Stimulated activated CD4-positive, alpha-beta T cell treated with anti-CD3 and anti-CD28 coated beads, Interleukin-2, amount 100 ng/mL, for 24 hours (primary cell): ENCODE measurements around the gene CCDC85C.

ENCODE experiments used
- DNase-seq, 2 donors: peaks; one replicate each; pipeline ENCODE4 v3.0.0-alpha.2; 2020

The CCDC85C gene

GRCh38 chr14:99570544-99571302 is 33.3 kb downstream of the CCDC85C start:
- no peak for DNase-seq

- no peak for DNase-seq
These were observed 34.1 kb downstream of the CCDC85C start for GRCh38 chr14:99569725-99570543.

- no peak for DNase-seq
These were observed 35.1 kb downstream of the CCDC85C start for GRCh38 chr14:99568567-99569560.

GRCh38 chr14:99566390-99567354 is 37.3 kb downstream of the CCDC85C start:
- no peak for DNase-seq

- no peak for DNase-seq
These were observed 38.0 kb downstream of the CCDC85C start for GRCh38 chr14:99566009-99566389.

- DNase-seq = no peak
These were observed 38.6 kb downstream of the CCDC85C start for GRCh38 chr14:99565383-99565782.

- no peak for DNase-seq
These were observed 39.1 kb downstream of the CCDC85C start for GRCh38 chr14:99564926-99565259.

GRCh38 chr14:99564256-99564925 is 39.6 kb downstream of the CCDC85C start:
- no peak for DNase-seq

- DNase-seq = no peak
These were observed 40.3 kb downstream of the CCDC85C start for GRCh38 chr14:99563749-99564129.

- no peak for DNase-seq
These were observed 40.9 kb downstream of the CCDC85C start for GRCh38 chr14:99562856-99563748.

GRCh38 chr14:99561864-99562263 is 42.1 kb downstream of the CCDC85C start:
- no peak for DNase-seq

- DNase-seq = no peak
These were observed 42.9 kb downstream of the CCDC85C start for GRCh38 chr14:99560922-99561683.

- no peak for DNase-seq
These were observed 43.6 kb downstream of the CCDC85C start for GRCh38 chr14:99560403-99560802.

GRCh38 chr14:99559286-99559990 is 44.6 kb downstream of the CCDC85C start:
- no peak for DNase-seq

- no peak for DNase-seq
These were observed 47.7 kb downstream of the CCDC85C start for GRCh38 chr14:99556134-99556791.

GRCh38 chr14:99554757-99555531 is 49.1 kb downstream of the CCDC85C start:
- no peak for DNase-seq

GRCh38 chr14:99554184-99554583 is 49.8 kb downstream of the CCDC85C start:
- DNase-seq = no peak
